GM18520 (cell line): ENCODE data around the gene PEX16.

Source experiments
- ATAC-seq: cut with Tn5 transposase; IDR thresholded peaks from one replicate; pipeline ENCODE4 v1.9.1; 2021; ENCODE audit not compliant: unreplicated experiment

PEX16 gene

GRCh38 chr11:45879803-45880686 is 37.6 kb downstream of the PEX16 start:
- ATAC-seq, result no peak

GRCh38 chr11:45877845-45878244 is 39.8 kb downstream of the PEX16 start:
- no peak for ATAC-seq

GRCh38 chr11:45877221-45877620 is 40.5 kb downstream of the PEX16 start:
- no peak for ATAC-seq

- ATAC-seq, result no peak
These were observed 41.3 kb downstream of the PEX16 start for GRCh38 chr11:45876401-45876800.

- no peak for ATAC-seq
These were observed 44.9 kb downstream of the PEX16 start for GRCh38 chr11:45872651-45873356.

- no peak for ATAC-seq
These were observed 46.0 kb downstream of the PEX16 start for GRCh38 chr11:45871638-45872037.

- ATAC-seq, result no peak
These were observed 47.0 kb downstream of the PEX16 start for GRCh38 chr11:45870706-45871105.

- no peak for ATAC-seq
These were observed 48.1 kb downstream of the PEX16 start for GRCh38 chr11:45869551-45869950.

GRCh38 chr11:45864041-45864440 is 53.6 kb downstream of the PEX16 start:
- no peak for ATAC-seq

GRCh38 chr11:45860764-45861510 is 56.7 kb downstream of the PEX16 start:
- ATAC-seq, result no peak

GRCh38 chr11:45860348-45860747 is 57.3 kb downstream of the PEX16 start:
- no peak for ATAC-seq
